HG03432 (cell line): ENCODE results near the gene TSPAN7.
A peak's percentile ranks its signal among the peaks of the same experiment; 100 is the strongest.

Experiments used
- ATAC-seq: cut with Tn5 transposase; IDR thresholded peaks from one replicate; pipeline ENCODE4 v1.9.1; 2021; ENCODE audit warnings: mild to moderate bottlenecking, moderate library complexity; ENCODE audit not compliant: unreplicated experiment

Gene TSPAN7

GRCh38 chrX:38561126-38561868 lies at the start of gene TSPAN7:
TSPAN7 (plus strand) TSS chrX:38561542; CDS start chrX:38561547, 5 bp downstream.
- peak; percentile 95 for ATAC-seq

GRCh38 chrX:38513112-38513742 lies 48.1 kb upstream of the TSPAN7 start:
- ATAC-seq, result no peak

GRCh38 chrX:38514016-38514854 lies 47.1 kb upstream of the TSPAN7 start:
- ATAC-seq, result no peak

GRCh38 chrX:38515291-38515690 lies 46.1 kb upstream of the TSPAN7 start:
- ATAC-seq, result no peak

- ATAC-seq, result no peak
Observed at GRCh38 chrX:38516196-38516774, 45.1 kb upstream of the TSPAN7 start.

- no peak for ATAC-seq
Observed at GRCh38 chrX:38519651-38520050, 41.7 kb upstream of the TSPAN7 start.

- no peak for ATAC-seq
Observed at GRCh38 chrX:38538134-38538533, 23.2 kb upstream of the TSPAN7 start.

GRCh38 chrX:38539748-38540147 lies 21.6 kb upstream of the TSPAN7 start:
- no peak for ATAC-seq

GRCh38 chrX:38548508-38548907 lies 12.8 kb upstream of the TSPAN7 start:
- ATAC-seq, result no peak

- ATAC-seq, result no peak
Observed at GRCh38 chrX:38552721-38553120, 8.6 kb upstream of the TSPAN7 start.

- ATAC-seq, result no peak
Observed at GRCh38 chrX:38558686-38559085, 2.7 kb upstream of the TSPAN7 start.

GRCh38 chrX:38560776-38561125 lies 591 bp upstream of the TSPAN7 start:
- no peak for ATAC-seq

- no peak for ATAC-seq
Observed at GRCh38 chrX:38561951-38562719, 793 bp downstream of the TSPAN7 start.

GRCh38 chrX:38563030-38563429 lies 1.7 kb downstream of the TSPAN7 start:
- ATAC-seq, result no peak

GRCh38 chrX:38570396-38570795 lies 9.1 kb downstream of the TSPAN7 start:
- ATAC-seq, result no peak

GRCh38 chrX:38571058-38571457 lies 9.7 kb downstream of the TSPAN7 start:
- no peak for ATAC-seq

- no peak for ATAC-seq
Observed at GRCh38 chrX:38574858-38575257, 13.5 kb downstream of the TSPAN7 start.

GRCh38 chrX:38575888-38576287 lies 14.5 kb downstream of the TSPAN7 start:
- no peak for ATAC-seq

- ATAC-seq, result no peak
Observed at GRCh38 chrX:38577738-38578137, 16.4 kb downstream of the TSPAN7 start.

GRCh38 chrX:38578167-38578566 lies 16.8 kb downstream of the TSPAN7 start:
- no peak for ATAC-seq

GRCh38 chrX:38583181-38583580 lies 21.8 kb downstream of the TSPAN7 start:
- ATAC-seq, result no peak
